ENCODE measurements around the gene POLA1.

DNA sequence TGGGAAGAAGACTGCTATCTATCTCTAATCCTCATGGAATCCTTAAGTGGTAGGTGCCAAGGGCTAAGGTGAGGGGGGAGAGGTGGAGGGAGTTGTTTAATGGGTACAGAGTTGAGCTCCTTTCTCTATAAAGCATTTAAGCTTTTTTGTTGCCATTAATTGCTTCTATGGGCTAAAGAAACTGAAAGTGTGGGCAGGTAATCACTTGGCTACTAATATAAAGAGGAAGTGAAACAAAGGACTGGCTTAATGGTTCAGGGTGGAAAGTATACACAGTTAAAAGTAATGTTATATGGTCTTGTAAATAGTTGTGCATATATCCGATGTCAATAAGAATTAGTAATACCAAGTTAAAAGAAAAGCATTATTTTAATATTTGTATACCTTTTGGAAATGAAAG lies 83.9 kb downstream of the POLA1 start:
- TF ChIP-seq YY1 (IDR thresholded peaks at IDR 0.05; ENCODE audit: insufficient read depth, insufficient read length) (no peak), ZNF274 (IDR thresholded peaks at IDR 0.05; ENCODE audit: low read depth, low read length) (no peak), SUZ12 (IDR thresholded peaks at IDR 0.05; ENCODE audit: extremely low read depth, insufficient read depth, insufficient read length) (no peak)

All from NT2/D1 (cell line).